ENCODE measurements around the gene SMAD9. TPM values are rescaled to one million over a fixed set of nuclear protein-coding genes. Genes with fewer than 3 reads are reported as not detected.
A peak's percentile ranks its signal among the peaks of the same experiment; 100 is the strongest.

Gene SMAD9
- total RNA-seq = 2.6 TPM
- long read RNA-seq, partial matches to known transcripts = 0 of 1 reads
- long read RNA-seq, other reads (novel, unspliced or antisense) = 1 of 1 reads

GRCh38 chr13:36919833-36920615, at the start of gene SMAD9:
Gene SMAD9 (minus strand): TSS chr13:36920238. CDS start chr13:36879689, 40,549 bp downstream.
- intact Hi-C loops (cut with DNase I) = no loop called here

GRCh38 chr13:36966404-36966803, 46.4 kb upstream of the SMAD9 start:
- DNase-seq = no peak
- intact Hi-C loops (cut with DNase I) = no loop called here
- ATAC-seq (ENCODE audit: poor library complexity) = no peak

More at GRCh38 chr13:36919833-36920615, at the start of gene SMAD9:
- ATAC-seq (ENCODE audit: poor library complexity) (peak; percentile 87), DNase-seq (peak; percentile 89)

GRCh38 chr13:36965767-36966166, 45.7 kb upstream of the SMAD9 start:
- intact Hi-C loops (cut with DNase I) = no loop called here
- DNase-seq (no peak), ATAC-seq (ENCODE audit: poor library complexity) (no peak)

- no peak for ATAC-seq (ENCODE audit: poor library complexity)
- no peak for DNase-seq
- intact Hi-C loops (cut with DNase I) = no loop called here
These were observed 39.5 kb upstream of the SMAD9 start for GRCh38 chr13:36959456-36960116.

- no peak for DNase-seq
- intact Hi-C loops (cut with DNase I) = no loop called here
- ATAC-seq (ENCODE audit: poor library complexity) = no peak
These were observed 34.5 kb upstream of the SMAD9 start for GRCh38 chr13:36954542-36954941.

- DNase-seq (no peak), ATAC-seq (ENCODE audit: poor library complexity) (no peak)
- intact Hi-C loops (cut with DNase I) = no loop called here
These were observed 30.9 kb upstream of the SMAD9 start for GRCh38 chr13:36950920-36951319.

- ATAC-seq (ENCODE audit: poor library complexity) (no peak), DNase-seq (no peak)
- intact Hi-C loops (cut with DNase I) = no loop called here
These were observed 30.3 kb upstream of the SMAD9 start for GRCh38 chr13:36950330-36950729.

GRCh38 chr13:36945078-36945477, 25.0 kb upstream of the SMAD9 start:
- ATAC-seq (ENCODE audit: poor library complexity) (no peak), DNase-seq (no peak)
- intact Hi-C loops (cut with DNase I) = no loop called here

- ATAC-seq (ENCODE audit: poor library complexity) = no peak
- DNase-seq = no peak
- intact Hi-C loops (cut with DNase I) = no loop called here
These were observed 5.6 kb upstream of the SMAD9 start for GRCh38 chr13:36925603-36926002.

GRCh38 chr13:36924001-36924400, 4.0 kb upstream of the SMAD9 start:
- DNase-seq (no peak), ATAC-seq (ENCODE audit: poor library complexity) (no peak)
- intact Hi-C loops (cut with DNase I) = no loop called here

GRCh38 chr13:36921631-36922301, 1.7 kb upstream of the SMAD9 start:
- DNase-seq (no peak), ATAC-seq (ENCODE audit: poor library complexity) (no peak)
- intact Hi-C loops (cut with DNase I) = no loop called here

GRCh38 chr13:36920616-36921185, 663 bp upstream of the SMAD9 start:
- intact Hi-C loops (cut with DNase I) = no loop called here
- DNase-seq (no peak), ATAC-seq (ENCODE audit: poor library complexity) (no peak)

- DNase-seq = peak; percentile 62
- intact Hi-C loops (cut with DNase I) = no loop called here
- ATAC-seq (ENCODE audit: poor library complexity) = peak; percentile 64
These were observed 736 bp downstream of the SMAD9 start for GRCh38 chr13:36919171-36919832.

- ATAC-seq (ENCODE audit: poor library complexity) = no peak
- intact Hi-C loops (cut with DNase I) = no loop called here
- DNase-seq = no peak
These were observed 1.5 kb downstream of the SMAD9 start for GRCh38 chr13:36918246-36919131.

- no peak for ATAC-seq (ENCODE audit: poor library complexity)
- no peak for DNase-seq
- intact Hi-C loops (cut with DNase I) = no loop called here
These were observed 2.7 kb downstream of the SMAD9 start for GRCh38 chr13:36917311-36917710.

- no peak for DNase-seq
- intact Hi-C loops (cut with DNase I) = no loop called here
- ATAC-seq (ENCODE audit: poor library complexity) = no peak
These were observed 4.0 kb downstream of the SMAD9 start for GRCh38 chr13:36915896-36916640.

GRCh38 chr13:36915106-36915505, 4.9 kb downstream of the SMAD9 start:
- no peak for ATAC-seq (ENCODE audit: poor library complexity)
- intact Hi-C loops (cut with DNase I) = no loop called here
- DNase-seq = no peak
